Kidney tubule cell (primary cell): ENCODE measurements around the gene DCAF7.

Experiments used
- DNase-seq: peaks from one replicate; pipeline ENCODE4 v3.0.0-alpha.2; 2018; ENCODE audit warnings: low spot score

DCAF7 gene

GRCh38 chr17:63588797-63589196 lies 38.5 kb downstream of the DCAF7 start:
- no peak for DNase-seq

- DNase-seq = peak; percentile 58
These were observed 39.4 kb downstream of the DCAF7 start for GRCh38 chr17:63589646-63590045.

GRCh38 chr17:63592797-63593196 lies 42.5 kb downstream of the DCAF7 start:
- no peak for DNase-seq

GRCh38 chr17:63595132-63595531 lies 44.9 kb downstream of the DCAF7 start:
- no peak for DNase-seq

GRCh38 chr17:63596856-63597586 lies 46.7 kb downstream of the DCAF7 start:
- DNase-seq = no peak

- DNase-seq = no peak
These were observed 48.0 kb downstream of the DCAF7 start for GRCh38 chr17:63598281-63598680.

GRCh38 chr17:63600569-63601438 lies 50.5 kb downstream of the DCAF7 start, which contains the start of gene TACO1:
TSS of gene TACO1 (plus strand) at chr17:63600895. CDS start at chr17:63601084, 189 bp downstream.
- peak; percentile 86 for DNase-seq

- peak; percentile 23 for DNase-seq
These were observed 51.4 kb downstream of the DCAF7 start for GRCh38 chr17:63601439-63602371.

- DNase-seq = no peak
These were observed 59.7 kb downstream of the DCAF7 start for GRCh38 chr17:63609816-63610573.

GRCh38 chr17:63610854-63611253 lies 60.6 kb downstream of the DCAF7 start:
- no peak for DNase-seq

GRCh38 chr17:63611354-63611753 lies 61.1 kb downstream of the DCAF7 start:
- no peak for DNase-seq

- no peak for DNase-seq
These were observed 63.4 kb downstream of the DCAF7 start for GRCh38 chr17:63613663-63614062.

- no peak for DNase-seq
These were observed 71.0 kb downstream of the DCAF7 start for GRCh38 chr17:63621229-63621683.

- peak; percentile 100 for DNase-seq
These were observed 71.7 kb downstream of the DCAF7 start, which contains the start of gene MAP3K3 for GRCh38 chr17:63621684-63622573. TSS of gene MAP3K3 (plus strand) at chr17:63622417. CDS start at chr17:63622760, 343 bp downstream.

GRCh38 chr17:63622574-63623390 lies 72.5 kb downstream of the DCAF7 start:
- peak; percentile 64 for DNase-seq

GRCh38 chr17:63623786-63624530 lies 73.7 kb downstream of the DCAF7 start:
- DNase-seq = no peak

GRCh38 chr17:63624531-63624880 lies 74.2 kb downstream of the DCAF7 start:
- no peak for DNase-seq

GRCh38 chr17:63626551-63627180 lies 76.4 kb downstream of the DCAF7 start:
- peak; percentile 38 for DNase-seq
